ENCODE measurements around the gene CLK3.
"Not testable (repeated sequence)": the region's sequence is repeated elsewhere in the genome, so short reads cannot be mapped to it uniquely, and the experiment has no call there.

CLK3 gene

GRCh38 chr15:74620636-74621545, 5.3 kb downstream of the CLK3 start:
- peak; percentile 93 for DNase-seq (ENCODE audit: low spot score)

GRCh38 chr15:74621546-74621920, 5.9 kb downstream of the CLK3 start:
- DNase-seq (ENCODE audit: low spot score), result no peak

GRCh38 chr15:74621936-74622335, 6.3 kb downstream of the CLK3 start:
- DNase-seq (ENCODE audit: low spot score), result no peak

GRCh38 chr15:74622758-74623157, 7.1 kb downstream of the CLK3 start:
- DNase-seq (ENCODE audit: low spot score), result no peak

- no peak for DNase-seq (ENCODE audit: low spot score)
These were observed 8.5 kb downstream of the CLK3 start for GRCh38 chr15:74624020-74624602.

GRCh38 chr15:74625693-74626092, 10.1 kb downstream of the CLK3 start:
- no peak for DNase-seq (ENCODE audit: low spot score)

- DNase-seq (ENCODE audit: low spot score), result no peak
These were observed 10.7 kb downstream of the CLK3 start for GRCh38 chr15:74626336-74626735.

GRCh38 chr15:74626752-74627692, 11.4 kb downstream of the CLK3 start:
- DNase-seq (ENCODE audit: low spot score), result no peak

GRCh38 chr15:74627766-74628165, 12.1 kb downstream of the CLK3 start:
- no peak for DNase-seq (ENCODE audit: low spot score)

GRCh38 chr15:74628199-74628598, 12.6 kb downstream of the CLK3 start:
- no peak for DNase-seq (ENCODE audit: low spot score)

- no peak for DNase-seq (ENCODE audit: low spot score)
These were observed 13.3 kb downstream of the CLK3 start for GRCh38 chr15:74628949-74629348.

GRCh38 chr15:74629696-74630095, 14.1 kb downstream of the CLK3 start:
- DNase-seq (ENCODE audit: low spot score), result not testable (repeated sequence)

GRCh38 chr15:74630284-74631086, 14.8 kb downstream of the CLK3 start:
- peak; percentile 45 for DNase-seq (ENCODE audit: low spot score)

- DNase-seq (ENCODE audit: low spot score), result no peak
These were observed 15.4 kb downstream of the CLK3 start for GRCh38 chr15:74631087-74631385.

GRCh38 chr15:74631408-74631807, 15.8 kb downstream of the CLK3 start:
- no peak for DNase-seq (ENCODE audit: low spot score)

GRCh38 chr15:74631935-74632560, 16.4 kb downstream of the CLK3 start:
- peak; percentile 78 for DNase-seq (ENCODE audit: low spot score)

GRCh38 chr15:74632601-74633000, 17.0 kb downstream of the CLK3 start:
- DNase-seq (ENCODE audit: low spot score), result no peak

- peak; percentile 20 for DNase-seq (ENCODE audit: low spot score)
These were observed 18.1 kb downstream of the CLK3 start for GRCh38 chr15:74633781-74634180.

- DNase-seq (ENCODE audit: low spot score), result peak; percentile 88
These were observed 19.6 kb downstream of the CLK3 start for GRCh38 chr15:74635228-74635627.

- no peak for DNase-seq (ENCODE audit: low spot score)
These were observed 21.3 kb downstream of the CLK3 start for GRCh38 chr15:74636984-74637383.

GRCh38 chr15:74641151-74641550, 25.5 kb downstream of the CLK3 start:
- no peak for DNase-seq (ENCODE audit: low spot score)
